Raji (cell line): Measurements from ENCODE around the gene CPLX1.

Experiments used
- POLR2A ChIP-seq: IDR thresholded peaks from 2 replicates; pipeline ENCODE4 v1.6.1; 2011; ENCODE audit warnings: low read depth, low read length, control low read depth; ENCODE audit not compliant: insufficient read depth

Gene CPLX1

DNA sequence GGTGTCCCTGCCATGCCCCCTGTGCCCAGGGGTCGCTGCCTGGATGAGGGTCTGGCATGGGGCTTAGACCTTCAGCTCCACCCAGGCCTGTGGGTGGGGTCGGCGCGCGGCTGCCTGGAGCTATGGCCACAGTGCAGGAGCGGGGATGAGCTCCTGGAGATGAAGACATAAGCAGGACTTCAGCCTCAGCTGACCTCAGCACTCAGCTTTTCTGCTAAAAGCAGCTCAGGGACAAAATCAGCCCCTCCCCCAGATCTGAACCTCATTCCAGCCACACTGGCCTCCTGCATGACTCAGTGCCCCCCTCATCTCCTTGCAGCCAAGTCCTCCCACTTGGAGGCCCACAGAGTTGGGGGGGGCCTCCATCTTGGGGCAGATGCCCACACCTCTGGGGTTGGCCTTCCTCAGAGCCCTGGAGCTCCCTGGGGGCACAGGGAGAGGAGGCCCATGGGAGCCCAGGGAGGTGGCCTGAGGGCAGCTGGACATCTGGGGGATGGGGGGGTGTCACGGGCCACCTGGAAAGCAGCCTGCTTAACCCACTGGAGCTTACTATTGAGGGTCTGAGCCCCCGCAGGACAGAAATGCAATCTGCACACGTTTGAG lies 19.4 kb upstream of the CPLX1 start:
- no peak for TF ChIP-seq POLR2A

DNA sequence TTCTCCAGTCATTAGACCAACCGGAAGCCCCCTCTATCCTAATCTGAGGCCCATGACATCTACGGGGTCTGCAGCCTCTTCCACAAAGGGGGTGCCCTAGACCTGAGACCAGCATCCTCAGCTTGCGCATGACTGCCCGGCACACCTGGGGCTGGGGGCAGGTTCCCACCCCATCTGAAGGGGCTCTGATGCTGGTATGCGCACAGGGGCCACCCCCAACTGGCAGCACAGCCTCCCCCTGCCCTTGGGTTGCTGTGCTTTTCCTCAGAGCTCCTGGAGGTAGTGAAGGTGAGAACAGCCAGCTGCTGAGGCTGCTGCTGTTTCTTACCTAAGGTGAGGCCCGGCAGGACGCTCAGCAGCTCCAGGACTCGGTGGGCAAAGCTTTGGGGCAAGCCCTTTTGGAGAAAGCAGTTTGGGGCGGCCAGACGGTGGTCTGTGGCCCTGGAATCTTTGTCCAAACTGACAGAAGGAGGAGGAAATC lies 18.9 kb upstream of the CPLX1 start:
- TF ChIP-seq POLR2A: no peak

DNA sequence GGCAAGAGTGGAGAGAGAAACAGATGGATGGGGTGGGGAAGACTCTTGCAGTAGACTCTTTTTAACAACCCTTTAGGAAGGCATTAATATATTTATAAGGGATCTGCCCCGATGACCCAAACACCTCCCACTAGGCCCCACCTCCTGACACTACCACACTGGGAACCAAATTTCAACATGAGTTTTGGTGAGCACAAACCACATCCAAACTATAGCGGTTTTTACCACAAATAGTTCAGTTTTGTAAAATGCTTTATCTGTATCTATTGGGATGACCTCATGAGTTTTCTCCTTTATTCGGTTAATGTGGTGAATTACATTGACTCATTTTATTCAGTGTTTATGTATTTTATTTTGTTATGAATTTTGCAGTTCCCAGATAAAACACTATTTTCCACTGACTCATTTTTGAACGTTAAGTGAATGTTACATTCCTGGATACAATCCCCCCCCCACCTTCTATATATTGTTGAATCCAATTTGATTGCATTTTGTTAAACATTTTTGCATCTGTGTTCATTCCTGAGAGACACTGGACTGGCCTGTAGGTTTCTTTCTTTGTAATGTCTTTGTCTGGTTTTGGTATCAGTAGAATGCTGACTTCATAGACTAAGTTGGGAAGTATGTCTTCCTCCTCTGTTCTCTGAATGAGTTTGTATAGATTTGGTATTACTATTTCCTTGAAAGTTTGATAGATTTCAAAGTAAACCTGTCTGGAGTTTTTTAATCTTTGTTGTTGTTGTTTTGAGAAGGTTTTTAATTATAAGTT lies 13.9 kb upstream of the CPLX1 start:
- no peak for TF ChIP-seq POLR2A

DNA sequence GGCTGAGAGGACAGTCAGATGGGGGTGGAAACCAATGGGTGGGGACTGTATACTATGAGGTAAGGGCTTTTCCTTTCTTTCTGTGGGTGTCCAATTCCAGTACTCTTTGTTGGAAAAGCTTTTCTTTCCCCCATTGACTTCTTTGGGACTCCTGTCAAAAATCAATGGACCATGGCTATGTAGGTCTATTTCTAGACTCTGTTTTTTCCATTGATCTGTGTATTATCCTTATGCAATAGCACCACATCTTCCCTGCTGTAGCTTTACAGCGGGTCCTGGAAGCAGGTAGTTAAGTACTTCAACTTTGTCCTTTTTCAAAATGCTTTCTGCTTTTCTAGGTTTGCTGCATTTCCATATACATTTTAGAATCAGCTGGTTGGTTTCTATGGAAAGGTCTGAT lies 11.8 kb upstream of the CPLX1 start:
- no peak for TF ChIP-seq POLR2A

DNA sequence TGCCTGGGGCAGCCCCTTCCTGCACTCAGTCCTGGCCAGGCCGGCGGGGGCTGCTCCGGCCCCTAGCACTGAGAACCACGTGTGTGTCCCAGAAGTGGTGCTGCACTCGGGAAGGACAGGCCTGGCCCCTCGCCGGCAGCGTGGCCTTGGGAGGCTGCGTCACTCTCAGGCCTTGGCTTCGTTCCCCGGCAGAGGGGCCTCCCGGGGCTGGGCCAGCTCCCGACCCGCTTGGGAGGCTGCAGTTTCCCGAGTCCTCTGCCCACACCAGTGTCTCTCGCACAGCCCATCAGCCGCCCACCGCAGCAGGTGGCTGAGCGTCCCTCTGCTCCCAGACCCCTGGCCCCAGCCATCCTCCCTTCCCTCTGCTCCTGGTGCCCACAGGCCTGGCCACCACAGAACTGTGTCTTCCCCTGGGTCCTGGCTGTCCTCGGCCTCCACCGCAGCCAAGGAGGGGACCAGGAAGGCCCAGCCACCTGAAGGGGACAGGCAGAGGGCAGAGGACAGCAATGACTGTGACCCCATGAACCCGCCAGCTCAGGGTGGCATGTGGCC lies 10.9 kb upstream of the CPLX1 start:
- TF ChIP-seq POLR2A: no peak

DNA sequence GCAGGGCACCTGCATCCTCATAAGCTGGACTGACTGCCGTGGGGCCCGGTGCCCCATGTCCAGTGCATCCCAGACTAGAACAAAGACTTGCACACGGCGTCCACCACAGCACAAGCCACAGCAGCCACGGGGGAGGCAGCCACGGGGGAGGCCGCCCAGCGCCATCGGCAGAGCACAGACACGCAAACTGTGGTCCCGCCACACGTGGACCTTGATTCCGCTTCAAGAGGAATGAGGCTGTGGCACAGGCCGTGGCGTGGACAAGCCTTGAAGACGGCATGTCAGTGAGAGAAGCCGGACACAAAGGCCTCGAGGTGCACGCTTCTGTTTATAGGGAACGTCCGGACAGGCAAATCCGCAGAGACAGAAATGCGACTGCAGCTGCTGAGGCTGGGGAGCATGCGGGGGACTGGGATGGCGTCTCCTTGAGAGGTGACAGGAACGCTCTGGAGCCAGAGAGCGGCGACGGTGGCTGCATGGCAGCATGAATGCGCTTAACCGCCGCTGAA lies 10.1 kb upstream of the CPLX1 start:
- no peak for TF ChIP-seq POLR2A

DNA sequence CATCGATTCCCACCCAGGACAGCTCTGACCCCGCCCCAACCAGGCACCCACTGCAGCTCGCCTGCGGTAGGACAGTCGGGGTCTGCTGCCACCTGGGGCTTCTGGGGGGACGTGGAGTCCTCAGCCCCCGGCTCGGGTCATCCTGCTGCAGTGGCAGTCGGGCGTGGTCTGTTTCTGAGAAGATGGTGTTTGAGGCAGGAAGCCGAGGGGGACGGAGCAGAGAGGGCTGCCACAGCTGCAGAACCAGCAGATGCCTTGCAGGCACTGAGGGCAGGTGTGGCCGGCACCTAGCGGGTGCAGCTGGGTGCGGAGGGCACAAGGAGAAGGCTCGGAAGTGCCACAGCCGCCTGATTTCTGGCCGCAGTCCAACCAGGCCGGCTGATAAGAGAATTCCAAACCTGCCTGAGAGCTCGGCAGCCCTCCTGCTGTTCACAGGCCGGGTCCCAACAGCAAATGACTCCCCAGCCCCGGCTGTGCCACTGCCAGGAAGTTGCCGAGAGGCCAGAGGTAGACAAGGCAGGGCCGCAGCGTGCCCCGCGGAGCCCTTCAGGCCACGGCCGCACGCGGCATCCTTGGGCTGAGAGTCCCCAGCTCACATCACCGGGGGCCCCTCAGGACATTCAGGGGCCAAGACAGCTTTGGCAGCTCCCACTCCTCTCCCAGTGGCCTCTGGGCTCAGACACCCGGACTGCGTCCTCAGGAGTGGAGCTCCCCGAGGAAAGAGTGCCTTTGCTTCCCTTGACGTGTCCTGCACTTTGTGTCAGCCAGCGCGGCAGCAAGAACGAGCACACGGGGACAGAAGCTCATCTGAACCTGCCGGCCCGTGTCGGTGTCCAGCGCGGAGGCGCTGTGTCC lies 9.4 kb upstream of the CPLX1 start:
- no peak for TF ChIP-seq POLR2A

DNA sequence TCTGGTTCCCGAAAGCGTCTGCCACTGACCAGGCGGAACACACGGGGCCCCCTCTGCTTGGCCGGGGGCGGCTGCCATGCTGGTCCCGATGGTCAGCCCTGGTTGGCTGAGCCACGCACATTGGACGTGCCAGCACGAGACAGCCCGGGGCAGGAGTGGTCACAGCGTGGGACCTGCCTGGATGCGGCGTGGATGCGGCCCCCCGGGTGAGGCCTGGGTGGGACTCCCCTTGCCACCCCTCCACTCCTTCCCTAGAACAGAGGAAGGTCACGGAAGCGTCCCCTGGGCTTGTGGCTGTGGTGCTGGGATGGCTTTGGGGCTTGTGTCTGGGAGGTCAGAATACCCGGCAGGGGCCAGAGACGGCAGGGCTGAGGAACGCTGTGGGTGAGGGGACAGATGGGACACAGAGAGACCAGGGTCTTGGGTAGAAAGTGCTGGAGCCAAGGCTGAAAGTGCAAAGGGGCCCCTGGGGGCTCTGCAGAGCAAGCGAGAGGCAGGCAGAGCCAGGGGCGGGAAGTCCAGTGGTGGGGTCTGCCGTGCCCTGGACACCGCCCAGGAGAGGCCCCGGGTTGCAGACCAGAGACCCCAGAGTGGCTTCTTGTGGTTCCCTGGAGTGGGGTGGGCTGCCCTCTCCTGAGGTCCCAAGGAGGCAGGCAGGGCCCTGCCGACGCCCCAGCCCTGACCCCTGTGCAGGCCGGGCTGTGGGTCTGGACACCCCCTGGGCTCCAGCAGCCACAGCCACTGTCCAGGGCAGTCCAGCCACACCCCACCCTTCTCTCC lies 8.6 kb upstream of the CPLX1 start:
- no peak for TF ChIP-seq POLR2A

DNA sequence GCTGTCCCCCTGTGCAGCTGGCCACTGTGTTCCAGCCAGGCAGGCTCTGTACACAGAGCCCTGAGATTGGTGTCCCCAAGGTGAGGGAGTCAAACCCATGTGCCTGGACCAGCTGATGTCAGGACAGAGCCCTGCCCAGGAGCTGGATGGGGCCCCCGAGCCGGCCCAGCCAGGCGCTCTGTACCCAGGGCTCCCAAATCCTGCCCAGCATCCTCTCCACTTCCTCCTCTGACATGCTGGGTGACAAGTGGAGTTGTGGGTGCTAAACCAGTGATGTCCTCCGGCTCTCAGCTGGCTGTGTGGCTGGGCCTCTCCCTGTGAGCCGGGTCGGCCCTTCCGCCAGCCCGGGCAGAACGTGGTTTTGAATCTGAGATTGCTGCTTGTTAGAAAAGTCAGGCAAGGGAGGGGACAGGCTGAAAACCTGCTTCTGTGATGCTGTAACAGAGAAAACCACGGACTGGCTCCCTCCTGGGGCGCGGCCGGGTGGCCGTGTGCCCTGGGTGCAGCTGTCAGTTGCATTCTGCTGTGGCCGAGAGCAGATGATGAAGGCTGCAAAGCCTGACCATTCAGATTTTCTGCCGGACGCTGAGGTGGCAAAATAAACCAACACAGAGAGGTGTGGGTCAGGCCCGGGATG lies 7.9 kb upstream of the CPLX1 start:
- no peak for TF ChIP-seq POLR2A

DNA sequence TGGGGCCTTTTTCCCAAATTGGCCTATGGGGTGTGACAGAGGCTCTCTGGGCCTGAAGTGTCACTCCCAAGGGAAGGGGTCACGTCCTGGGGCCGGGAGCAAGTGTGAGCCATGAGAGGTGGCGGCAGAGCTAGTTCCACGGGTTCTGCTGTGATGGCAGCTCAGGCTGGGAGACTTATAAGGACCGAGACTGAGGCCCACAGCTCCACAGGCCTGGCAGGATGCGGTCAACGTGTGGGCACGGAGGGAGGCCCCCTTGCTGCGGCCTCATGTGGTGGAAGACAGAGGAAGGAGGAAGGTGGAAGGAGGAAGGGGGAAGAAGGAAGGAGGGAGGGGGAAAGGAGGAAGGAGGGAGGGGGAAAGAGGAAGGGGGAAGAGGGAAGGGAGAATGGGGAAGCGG lies 7.2 kb upstream of the CPLX1 start:
- TF ChIP-seq POLR2A: no peak

DNA sequence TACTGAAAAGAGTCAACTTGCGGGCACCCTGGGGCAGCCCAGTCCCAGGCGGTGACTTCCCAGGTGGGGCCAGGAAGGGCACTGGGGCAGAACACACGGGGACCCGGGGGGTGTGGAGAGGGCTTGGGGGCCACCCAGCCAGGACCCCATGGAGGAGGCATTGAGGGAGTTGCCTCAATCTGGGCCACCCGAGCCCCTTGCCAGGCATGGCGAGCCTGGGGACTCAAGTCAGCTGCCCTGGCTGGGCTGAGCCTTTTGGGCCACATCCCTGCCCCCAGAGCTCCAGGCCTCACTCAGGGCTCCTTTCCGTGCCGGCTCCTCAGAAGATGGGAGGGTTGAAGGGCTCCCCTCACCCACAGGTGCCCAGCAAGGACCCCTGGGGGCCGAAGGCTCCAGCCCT lies 6.6 kb upstream of the CPLX1 start:
- TF ChIP-seq POLR2A: no peak

DNA sequence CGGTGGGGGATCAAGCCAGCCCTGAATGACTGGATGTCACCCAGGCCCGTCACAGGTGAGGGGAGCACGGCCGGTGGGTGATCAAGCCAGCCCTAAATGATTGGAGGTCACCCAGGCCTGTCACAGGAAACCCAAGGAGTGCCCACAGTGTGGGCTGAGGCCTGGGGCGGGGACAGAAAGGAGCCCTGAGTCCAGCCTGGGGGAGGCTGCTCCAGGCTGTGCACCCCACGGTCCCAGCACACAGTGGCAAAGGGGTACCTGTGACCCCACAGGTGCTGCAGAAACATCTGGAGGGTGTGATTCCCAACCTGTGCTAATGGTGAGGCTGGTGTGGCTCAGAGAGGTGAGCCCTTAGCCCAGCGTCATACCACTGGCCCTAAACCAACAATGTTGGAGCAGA lies 6.2 kb upstream of the CPLX1 start:
- no peak for TF ChIP-seq POLR2A

DNA sequence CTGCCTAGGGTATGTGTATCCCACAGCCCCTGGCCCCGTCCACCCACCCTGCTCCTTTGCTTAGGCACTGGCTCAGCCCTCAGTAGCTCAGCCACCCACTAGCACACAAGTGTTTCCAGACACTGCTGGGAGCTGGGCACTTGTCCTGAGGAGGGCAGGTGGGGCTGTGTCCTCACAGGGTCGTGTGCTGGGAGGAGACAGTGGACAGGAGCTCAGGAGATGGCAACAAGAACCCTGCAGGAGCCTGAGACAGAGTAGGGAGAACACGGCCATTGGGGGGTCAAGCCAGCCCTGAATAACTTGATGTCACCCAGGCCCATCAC lies 5.5 kb upstream of the CPLX1 start:
- no peak for TF ChIP-seq POLR2A

DNA sequence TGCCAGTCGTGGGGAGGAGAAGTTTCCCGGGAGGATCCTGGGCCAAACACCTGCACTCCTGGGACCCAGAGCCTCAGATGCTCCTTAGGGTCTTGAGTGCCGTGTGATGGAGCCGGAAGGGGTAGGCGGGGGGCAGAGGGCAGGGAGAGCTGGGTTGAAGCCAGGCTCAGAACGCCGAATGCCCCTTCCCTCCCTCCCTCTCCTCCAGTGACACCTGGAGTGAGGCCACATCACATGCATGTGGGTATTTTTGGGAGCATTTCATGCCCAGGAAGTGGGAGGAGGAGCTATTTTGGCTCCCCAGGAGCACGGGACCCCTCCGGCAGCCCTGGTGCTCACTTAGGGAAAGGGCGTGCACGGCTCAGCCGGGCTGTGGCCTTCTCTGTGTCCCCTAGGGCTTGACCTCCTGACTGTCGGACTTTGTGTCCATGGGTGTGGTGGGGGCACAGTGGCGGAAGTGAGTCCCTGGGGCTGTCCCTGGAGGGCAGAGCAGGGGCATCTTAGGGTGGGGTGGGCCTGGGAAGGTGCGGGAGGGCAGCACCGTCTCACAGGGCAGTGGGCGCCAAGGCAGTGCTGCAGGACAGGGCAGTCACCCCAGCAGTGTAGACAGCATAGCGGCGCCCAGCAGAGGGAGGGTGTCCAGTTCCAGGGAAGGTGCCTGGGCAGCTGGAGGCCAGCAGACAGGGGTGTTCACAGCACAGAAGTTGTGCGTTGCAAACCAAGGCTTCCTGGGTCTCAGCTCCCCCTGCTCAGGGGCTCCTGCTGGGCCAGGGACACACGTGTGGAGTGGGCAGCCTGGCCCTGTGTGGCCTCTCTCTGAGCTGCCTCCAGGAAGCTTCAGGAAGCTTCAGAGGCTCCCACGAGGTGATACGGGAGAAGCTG lies 4.9 kb upstream of the CPLX1 start:
- no peak for TF ChIP-seq POLR2A
